OCI-M2 (cell line): ENCODE data around the gene TOGARAM2.

Experiments used
- DNase-seq: peaks from one replicate; lab custom pipeline; 2025; ENCODE audit not compliant: unreplicated experiment; lab: John Stamatoyannopoulos, UW

The TOGARAM2 gene

DNA sequence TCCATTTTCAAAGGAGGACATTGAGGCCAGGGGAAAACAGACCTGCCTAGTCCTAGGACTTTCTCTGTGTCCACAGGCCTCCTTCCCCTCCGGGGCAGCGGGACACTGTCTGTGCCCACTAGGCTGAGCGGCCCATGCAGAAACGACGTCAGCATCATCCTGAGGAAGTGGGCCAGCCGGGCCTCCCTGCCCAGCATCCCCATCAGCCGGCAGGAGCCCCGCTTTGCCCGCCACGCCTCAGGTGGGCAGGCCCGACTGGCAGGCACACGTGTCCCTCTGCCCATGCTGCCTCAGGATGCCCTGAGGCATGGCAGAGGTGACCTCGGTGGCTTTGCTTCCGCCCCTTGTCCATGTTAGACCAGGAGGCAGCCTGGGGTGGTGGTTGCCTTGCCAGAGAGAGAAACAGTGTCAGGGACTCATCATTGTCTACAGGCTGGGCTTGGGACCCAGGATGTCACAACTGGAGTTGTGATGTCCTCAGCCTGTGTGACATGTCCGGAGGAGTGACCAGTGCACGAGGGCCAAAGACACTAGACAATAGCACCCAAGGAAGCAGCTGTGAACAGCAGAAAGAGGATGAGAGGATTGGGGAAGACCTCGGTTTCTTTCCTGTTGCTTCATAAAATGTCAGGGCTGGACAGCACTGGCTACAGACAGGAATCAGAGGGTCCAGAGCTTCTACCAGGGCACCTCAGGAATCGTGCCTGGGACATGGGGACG lies 36.8 kb downstream of the TOGARAM2 start:
- no peak for DNase-seq

DNA sequence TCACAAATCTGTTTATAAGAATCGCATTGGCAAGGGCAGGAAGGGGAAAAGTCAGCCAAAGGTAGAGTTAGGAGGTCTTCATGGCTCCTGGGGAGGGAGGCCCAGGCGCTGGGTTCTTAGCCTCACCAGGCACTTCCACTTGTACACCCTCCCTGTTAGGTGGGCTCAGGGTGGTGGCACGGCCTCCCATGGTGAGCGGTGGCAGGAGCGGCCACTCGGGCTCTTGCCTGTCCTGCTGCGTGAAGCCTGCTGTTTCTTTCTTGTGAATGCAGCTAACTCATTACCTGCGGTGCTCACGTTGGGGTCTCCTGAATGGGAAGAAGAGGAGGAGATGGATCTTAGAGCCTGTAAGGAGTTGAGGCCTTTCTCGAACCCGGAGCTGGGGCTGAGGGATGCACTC lies 40.8 kb downstream of the TOGARAM2 start:
- no peak for DNase-seq

DNA sequence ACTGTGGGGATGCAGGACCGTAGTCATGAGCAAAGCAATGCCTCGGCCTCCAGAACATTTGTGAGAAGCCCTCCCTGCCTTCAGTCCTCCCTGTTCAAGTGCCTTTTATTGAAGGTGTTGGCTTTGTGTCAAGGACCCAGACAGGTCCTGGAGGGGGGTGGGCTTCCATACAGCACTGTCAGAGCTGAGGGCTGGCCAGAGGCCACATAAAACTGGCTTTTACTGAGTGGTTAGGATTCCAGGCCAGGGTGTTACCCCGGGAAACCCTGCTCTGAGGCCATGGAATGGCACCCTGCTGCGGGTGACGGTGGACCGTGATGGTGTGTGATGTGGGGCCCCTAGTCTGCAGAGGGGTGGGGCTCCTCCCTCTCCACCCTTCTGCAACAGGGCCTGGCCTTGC lies 41.6 kb downstream of the TOGARAM2 start:
- DNase-seq, result no peak

DNA sequence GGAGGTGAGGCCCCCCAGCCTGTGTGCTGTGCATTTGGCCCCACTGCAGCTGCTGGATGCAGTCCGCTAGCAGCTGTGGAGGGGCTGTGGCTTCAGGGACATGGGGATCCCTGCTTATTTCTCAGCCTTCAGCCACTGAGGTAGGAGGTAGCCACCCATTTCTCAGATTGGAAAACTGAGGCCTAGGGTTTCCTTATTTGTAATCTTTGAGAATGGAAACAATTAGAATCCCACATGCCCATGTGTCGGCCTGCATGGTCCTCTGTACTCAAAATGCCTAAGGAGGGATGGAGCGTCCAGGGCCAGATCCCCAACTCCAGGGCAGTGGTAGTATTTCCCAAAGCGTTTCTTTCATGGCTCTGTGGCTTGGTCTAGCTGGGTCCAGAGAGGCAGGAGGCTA lies 42.1 kb downstream of the TOGARAM2 start:
- no peak for DNase-seq

DNA sequence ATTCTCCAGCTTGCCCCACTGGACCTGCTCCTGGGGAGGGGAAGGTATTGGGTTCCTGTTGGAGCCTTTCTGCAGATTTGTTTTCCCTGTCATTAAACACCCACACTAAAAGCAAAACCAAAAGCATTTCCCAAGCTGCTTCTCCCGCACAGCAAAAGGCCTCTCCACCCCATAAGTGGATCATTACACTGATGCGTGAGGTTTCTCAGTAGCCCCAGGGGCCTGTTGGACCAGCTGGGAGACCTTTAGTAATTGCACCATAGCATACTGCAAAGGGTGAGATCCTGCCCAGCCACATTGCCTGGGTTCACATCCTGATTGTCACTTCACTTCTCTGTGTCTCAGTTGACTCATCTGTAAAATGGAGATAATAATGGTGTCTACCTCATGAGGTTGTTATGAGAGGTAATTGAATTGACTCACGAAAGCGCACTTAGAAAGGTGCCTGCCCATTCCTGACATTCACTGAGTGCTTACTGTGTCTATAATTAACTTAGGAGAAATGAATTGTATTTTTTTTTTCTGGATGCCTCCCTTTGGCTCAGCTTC lies 43.9 kb downstream of the TOGARAM2 start:
- DNase-seq, result no peak

DNA sequence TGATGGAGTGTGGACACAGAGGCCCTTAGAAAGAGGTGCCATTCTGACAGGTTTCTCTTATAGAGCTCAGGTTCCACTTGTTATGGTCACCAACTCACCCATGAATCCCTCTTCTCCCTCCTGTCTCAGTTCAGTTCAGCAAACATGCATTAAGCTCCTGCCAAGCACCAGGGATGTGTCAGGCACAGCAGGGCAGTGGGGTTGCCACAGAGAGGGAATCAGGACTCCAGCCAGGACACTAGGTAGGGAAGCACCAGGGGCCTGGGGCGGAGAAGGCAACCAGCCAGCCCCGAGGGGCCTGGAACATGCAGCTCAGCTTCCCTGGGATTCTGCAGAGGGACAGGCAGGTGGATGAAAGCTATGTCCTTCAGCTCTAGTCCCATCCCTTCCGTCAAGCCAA lies 44.6 kb downstream of the TOGARAM2 start:
- DNase-seq, result no peak

DNA sequence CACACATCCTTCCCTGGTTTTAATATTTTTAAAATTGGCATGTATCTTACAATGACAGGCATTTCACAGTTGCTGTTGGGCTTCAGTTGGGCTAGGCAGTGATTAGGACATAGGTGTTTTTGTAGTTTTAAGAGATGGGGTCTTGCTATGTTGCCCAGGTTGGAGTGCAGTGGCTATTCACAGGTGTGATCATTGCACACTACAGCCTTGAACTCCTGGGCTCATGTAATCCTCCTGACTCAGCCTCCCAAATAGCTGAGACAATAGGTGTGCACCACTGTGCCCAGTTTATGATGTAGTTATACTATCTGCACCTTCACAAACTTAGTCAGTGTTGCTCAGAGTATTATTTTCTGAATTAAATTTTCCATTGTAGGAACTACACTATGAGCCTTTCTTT lies 49.9 kb downstream of the TOGARAM2 start:
- DNase-seq, result no peak

DNA sequence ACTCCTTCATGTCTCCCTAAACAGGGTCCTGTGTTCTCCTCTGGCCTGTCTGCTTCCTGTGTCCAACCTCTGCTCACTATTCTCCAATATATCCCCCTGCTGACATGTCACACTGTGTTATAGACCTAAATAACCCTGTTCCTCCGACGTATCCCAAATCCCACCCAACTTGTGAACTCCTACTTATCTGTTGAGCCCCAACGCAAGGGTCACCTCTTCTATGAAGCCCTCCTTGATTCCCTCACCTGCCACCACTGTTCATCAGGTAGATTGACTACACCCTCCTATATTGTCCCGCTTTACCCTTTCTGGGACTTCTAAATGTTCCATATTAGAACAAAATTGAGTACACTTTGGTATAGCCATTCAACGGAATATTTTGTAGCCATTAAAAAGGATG lies 51.1 kb downstream of the TOGARAM2 start:
- no peak for DNase-seq

DNA sequence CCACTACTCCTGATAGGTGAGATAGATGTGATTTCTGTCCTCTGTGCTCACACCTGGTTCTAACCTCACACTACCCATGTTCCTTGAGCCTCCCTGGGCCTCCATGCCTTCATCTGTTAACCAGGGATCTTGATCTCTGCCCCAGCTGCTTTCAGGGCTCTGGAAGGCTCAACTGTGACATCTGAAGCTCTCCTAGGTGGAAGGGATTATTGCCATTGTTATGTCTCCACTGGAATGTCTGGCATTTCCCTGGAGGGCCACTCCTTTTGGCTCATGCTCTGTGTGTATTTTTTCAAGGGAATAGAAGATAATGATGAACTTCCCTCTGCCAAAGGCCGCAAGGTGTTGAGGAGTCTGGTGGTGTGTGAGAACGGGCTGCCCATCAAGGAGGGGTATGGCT lies 52.1 kb downstream of the TOGARAM2 start:
- no peak for DNase-seq

DNA sequence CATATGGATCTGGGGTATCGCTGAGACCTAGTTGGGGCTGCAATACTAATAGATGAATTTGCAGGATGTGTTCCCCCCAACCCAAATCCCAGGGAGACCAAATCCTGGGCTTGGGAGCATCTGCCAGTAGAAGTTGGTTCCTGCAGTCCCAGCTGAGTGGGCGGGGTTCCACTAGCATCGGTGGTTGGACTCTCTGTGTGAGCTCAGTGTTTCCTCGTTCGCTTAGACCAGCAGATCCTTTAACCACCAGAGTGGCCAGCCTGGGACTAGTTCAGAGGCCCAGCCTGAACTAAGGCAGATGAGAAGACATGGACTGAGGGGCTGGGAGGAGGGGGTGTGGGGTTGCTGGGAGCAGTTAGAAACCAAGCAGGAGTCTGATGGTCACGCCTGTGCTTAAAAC lies 52.6 kb downstream of the TOGARAM2 start:
- no peak for DNase-seq

DNA sequence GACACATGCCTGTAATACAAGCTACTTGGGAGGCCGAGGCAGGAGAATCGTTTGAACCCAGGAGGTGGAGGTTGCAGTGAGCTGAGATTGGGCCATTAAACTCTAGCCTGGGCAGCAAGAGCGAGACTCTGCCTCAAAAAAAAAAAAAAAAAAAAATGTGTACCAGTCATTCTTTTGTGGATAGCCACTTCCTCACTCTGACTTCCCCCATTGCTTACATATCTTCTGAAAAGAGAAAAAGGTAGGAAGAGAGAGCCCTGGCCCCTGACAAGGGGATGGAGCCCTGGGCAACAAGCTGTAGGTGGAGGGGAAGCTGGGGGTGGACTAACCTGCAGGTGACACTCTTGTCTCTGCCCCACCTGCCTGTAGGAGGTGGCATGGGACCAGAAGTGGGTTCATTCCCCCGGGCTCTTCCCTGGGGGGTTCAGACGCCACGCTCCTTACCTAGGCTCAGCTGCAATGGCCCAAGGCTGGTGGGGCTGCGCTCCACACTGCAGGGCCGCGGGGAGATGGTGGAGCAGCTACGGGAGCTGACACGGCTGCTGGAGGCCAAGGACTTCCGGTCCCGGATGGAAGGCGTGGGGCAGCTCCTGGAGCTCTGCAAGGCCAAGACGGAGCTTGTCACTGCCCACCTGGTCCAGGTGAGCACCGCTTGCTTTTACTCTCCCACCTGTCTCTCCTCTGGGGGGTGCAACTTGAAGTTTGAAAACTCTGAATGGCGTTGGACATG lies 54.1 kb downstream of the TOGARAM2 start:
- no peak for DNase-seq

DNA sequence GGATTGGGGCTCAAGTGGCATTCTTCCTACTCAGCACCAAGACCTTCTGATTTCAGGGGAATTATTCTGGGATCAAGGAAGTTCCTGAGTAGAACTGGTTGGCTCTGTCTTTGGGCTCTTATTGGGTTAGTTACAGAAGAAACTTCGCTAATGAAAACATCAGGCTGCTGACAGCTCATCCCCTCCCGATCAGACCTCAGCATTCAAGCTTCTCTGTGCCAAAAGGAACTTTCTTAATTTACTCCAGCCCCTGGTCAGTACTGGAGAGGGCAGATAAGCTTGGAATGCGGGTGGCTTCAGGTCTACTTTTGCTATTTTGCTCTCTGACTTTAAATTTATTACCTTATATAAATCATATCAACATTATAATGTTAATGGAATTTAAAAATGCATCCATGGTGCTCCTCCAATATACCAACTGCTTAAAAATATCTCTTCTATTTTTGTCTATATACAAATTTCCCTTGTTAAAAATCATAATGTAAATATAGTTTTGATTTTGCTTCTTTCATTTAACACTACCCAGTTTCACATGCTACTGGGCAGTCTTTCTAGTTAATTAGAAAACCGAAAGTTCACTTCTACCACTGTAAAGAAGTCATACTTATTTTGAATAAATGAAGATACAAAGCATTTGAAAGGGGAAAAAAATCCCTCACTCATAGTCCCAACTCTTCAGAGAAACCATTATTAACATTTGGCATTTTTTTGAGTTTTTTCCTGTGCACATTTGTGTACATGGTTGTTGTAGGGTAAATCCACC lies 58.8 kb downstream of the TOGARAM2 start:
- no peak for DNase-seq

DNA sequence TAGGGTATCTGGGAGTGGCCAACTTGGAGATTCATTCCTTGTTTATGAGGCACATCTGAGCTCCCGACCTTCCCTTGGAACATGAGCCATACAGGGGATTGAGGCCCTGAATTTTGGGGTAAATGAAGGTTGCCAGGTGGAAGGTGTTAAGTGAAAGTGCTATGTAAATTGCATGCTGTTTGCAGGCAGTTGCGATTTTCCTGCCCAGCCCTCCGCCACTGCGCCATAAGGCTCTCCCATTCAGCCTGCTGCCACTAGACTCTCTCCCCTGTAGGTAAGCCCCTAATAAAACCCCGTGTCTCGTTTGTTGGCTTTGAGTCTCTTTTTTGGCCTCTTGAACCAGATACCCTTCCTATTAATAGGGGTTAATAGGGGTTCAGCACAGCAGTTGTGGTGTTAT lies 59.5 kb downstream of the TOGARAM2 start:
- DNase-seq, result no peak

DNA sequence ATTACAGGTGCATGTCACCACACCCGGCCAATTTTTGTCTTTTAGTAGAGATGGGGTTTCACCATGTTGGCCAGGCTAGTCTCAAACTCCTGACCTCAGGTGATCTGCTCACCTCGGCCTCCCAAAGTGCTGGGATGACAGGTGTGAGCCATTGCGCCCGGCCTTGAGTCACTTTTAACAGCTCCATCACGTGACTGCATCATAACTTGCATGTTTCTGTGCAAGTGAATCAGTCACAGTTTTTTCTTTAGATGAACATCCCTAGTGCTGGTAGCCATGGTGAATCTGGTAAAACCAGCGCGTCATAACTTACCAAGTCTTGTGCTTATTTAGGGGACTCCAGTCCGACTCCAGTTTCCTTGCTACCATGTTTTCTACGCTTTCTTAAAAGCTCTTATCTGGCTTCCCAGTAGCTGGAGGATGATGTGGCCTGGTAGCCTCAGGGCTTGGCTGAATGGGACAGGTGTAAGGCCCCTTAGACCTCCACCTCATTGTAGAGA lies 60.1 kb downstream of the TOGARAM2 start:
- DNase-seq, result no peak

DNA sequence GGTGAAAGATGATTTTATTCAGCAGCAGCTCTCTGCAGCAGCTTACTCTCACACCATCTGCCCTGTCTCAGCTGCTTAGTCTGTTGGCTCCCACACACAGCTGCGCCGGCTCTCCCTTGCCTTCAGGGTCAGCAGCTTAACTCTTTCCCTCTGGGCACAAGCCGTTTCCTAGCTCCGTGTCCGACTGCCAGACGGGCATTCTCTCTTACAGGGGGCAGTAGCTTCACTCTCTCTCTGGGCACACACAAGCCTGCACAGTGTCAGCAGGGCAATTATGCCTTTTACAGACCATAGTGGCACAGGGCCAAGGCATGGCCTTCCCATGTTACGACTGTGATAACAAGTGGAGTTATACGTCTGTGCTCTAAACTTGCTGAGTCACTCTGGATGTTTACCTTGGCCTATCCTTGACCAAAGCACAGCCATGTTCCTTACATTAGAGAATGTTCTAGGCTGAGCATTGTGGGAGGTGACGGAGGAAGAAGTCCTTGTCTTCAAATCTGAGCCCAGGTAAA lies 61.5 kb downstream of the TOGARAM2 start:
- DNase-seq, result no peak

DNA sequence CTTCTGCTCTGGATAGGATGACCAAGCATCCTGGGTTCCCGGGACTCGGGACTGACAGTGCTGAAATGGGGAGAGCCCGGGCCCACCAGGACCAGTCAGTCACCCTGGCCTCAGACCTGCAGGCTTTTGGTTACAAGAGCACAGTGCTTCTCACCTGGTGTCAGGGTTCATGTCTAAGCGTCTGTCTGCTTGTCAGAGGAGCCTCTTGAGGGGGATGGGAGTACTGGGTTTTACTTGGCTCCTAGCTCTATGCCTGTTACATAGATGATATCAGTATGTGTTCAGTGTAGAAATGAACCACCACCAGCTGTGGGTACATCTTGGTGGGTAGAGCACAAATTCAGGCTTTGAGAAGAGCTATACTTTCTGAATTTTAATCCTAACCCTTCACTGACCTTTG lies 63.4 kb downstream of the TOGARAM2 start:
- DNase-seq, result no peak

DNA sequence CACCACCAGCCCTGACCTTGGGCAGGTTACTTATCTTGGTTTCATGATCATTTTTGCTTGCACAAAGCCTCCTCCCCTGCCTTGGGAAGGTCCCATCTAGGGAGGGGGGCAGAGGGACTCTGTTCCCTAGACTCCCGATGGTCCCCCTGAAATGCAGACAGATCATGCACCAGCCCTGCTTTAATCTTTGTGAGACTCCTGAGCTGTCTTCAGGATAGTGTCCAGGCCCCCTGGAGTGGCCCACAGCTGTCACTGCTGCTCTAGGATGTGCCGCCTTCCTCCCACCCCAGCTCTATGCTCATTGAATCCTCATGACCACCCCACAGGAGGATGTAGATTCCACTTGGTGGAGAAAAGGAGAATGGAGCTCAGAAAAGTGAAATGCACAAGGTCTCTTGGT lies 65.2 kb downstream of the TOGARAM2 start:
- DNase-seq, result no peak

DNA sequence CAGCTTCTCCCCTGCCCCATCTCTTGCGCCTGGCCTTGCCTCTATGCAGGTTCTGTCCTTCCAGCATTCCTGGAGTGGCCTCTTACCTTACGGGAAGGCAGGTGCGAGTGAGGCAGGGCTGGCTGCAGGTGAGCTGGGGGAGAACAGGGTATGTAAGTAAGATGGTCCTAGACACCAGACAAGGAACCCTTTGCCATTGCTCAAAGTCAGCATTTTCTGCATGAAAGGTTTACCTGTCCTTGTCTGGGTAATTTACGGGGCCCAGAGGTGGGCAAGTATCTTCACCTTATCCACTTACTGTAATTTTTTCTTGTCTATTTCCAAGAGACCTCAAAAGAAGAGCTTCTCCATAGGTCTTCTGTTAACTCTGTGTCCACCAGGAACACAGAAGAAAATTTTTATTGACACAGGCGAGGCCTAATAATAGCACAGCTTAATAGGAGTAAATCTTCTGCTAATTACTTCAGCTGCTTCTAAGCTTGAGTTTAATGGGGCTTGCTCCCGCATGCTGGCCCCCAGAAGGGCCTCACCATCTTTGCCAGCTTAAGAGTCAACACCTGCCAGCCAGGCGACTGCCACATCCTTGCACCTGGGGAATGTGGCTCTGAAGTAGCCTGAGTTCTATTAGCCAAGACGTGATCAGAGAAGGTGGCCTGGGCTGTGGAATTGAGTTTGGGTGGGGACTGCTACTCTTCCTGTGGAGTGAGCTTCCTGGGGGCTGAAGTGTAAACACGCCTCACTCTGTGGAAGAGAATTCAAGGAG lies 66.2 kb downstream of the TOGARAM2 start:
- DNase-seq, result no peak

DNA sequence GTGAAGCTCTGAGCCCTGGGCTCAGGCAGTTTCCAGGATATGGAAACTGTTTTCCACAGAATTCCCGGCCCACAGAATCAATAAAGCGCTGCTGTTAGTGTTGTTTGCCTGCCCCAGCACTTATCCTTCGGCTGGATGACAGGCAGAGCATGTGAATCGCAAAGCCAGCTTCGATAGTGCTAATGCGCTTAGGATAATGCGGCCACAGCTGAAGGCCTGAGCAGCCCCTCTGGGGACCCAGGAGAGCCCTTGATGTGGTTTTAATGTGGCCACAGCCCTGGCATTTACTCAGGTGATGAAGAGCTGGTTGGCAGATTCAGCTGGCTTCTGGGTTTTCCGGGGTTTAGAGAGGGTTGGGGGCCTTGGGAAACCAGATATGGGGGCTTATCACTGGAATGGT lies 69.5 kb downstream of the TOGARAM2 start:
- DNase-seq, result no peak

DNA sequence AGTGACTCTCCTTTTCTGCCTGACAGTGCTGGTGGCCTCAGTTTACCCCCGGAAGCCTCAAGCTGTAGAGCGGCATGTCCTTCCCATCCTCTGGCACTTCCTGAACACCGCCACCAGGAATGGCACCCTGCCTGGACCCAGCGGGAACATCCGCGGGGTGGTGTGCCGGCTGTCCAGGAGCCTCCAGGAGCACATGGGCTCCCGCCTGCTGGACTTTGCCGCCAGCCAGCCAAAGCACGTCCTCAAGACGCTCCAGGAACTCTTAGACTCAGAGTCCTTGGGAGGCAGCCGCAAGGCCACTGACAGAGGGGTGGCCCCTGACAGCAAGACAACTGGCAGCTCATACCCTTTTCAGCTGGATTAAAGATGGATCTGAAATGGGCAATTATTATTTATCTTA lies 70.6 kb downstream of the TOGARAM2 start:
- no peak for DNase-seq

DNA sequence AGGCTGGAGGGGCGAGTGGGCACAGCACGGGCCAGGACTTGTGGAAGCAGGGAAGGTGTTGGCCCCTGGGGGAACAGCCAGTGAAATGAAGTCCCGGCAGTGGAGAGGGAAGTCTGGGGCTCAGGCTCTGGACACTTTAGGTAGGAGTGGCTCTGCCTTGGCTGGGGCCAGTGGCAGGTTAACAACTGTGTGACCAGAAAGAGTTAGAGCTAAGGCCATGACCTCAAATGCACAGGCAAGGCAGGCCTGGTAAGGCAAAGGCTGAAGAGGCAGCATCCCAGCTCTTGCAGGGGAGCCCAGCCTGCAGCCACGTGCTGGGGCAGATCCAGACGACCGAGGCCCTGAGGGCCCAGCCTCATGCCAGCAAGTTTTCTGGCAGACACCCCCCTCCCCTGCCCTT lies 71.7 kb downstream of the TOGARAM2 start:
- no peak for DNase-seq
